Stimulated activated CD4-positive, alpha-beta T cell treated with anti-CD3 and anti-CD28 coated beads, Interleukin-2, amount 100 ng/mL, for 24 hours (primary cell): ENCODE results near the gene WDR93.

Experiments
- DNase-seq, 2 donors: peaks; one replicate each; pipeline ENCODE4 v3.0.0-alpha.2; 2020

Gene WDR93

DNA sequence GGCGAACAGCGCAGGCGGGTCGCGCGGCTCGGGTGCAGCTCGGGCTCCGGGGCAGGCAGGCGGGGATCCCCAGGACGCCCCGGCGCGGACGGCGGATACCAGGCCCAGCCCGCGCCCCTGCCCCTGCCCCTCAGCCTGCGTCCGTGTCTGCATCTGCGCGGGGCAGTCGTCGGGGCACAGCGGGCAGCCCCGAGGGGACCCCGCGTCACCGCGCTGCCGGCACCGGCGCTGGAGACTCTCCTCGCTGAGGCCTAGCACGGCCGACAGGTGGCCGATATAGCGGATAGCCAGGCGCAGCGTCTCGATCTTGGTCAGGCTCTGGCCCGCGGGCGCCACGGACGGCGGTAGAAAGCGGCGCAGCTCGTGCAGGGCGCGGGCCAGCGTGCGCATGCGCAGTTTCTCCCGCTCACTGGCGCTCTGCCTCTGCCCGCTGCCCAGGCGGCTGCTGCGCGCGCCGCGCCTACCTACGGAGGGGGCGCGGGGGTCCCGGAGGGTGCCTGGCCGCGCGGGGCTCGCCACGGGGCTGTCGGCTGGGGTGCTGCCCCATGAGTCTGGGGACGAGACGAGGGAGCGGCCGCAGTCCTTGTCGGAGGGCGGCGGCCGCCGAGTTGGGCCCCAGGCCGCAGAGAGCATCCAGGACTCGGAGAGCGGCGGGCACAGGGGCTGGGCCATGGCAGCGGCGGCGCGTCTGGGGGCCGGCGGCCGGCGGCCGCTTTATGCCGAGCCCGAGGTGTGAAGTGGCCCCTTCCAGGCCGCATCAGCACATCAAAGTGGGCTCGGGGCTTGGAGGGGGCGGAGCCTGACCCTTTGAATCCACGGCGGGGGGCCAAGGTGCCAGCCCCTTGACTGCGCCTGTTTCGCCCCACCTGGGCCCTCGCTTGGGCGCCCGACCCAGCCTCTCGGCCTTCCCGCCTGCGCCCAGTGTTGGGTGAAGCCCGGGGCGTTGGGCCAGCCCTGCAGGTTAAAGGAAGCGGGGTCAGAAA, 60.2 kb downstream of the WDR93 start, which contains the start of gene MESP1:
Gene MESP1, minus strand, starts transcription at position 690 of the 983 bp plus-strand sequence. Its CDS starts 18 bp downstream, at position 672.
- peak; percentile 84 to 89 for DNase-seq

DNA sequence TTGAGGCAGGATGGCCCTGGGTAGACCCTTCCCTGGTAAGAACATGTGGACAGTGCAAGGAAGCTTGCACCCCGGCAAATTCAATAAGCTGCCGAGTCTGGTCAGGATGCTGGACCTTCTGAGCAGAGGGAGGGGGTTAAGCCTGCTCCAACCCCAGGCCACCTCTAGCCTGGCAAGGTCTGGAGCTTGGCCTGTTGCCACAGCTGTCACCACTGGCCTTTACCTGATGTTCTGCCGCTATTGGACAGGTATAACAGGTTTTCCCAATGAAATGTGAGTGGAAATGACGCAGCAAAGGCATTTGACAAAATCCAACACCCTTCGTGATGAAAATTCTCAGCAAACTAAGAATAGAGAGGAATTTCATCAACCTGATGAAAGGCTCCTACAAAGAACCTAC, 61.1 kb downstream of the WDR93 start:
- no peak for DNase-seq

DNA sequence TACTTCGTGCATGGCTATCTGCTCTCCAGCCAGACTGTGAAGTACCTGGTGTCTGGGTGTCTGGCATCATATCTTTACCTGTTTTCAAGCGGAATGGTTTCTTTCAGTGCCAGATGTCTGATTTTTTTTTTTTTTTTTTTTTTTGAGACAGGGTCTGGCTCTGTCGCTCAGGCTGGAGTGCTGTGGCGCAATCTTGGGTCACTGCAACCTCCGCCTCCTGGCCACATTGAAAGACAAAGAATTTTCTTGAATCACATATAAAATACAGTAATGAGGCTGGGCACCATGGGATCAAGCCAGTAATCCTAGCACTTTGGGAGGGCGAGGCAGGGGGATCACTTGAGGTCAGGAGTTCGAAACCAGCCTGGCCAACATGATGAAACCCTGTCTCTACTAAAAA, 63.2 kb downstream of the WDR93 start:
- no peak for DNase-seq

DNA sequence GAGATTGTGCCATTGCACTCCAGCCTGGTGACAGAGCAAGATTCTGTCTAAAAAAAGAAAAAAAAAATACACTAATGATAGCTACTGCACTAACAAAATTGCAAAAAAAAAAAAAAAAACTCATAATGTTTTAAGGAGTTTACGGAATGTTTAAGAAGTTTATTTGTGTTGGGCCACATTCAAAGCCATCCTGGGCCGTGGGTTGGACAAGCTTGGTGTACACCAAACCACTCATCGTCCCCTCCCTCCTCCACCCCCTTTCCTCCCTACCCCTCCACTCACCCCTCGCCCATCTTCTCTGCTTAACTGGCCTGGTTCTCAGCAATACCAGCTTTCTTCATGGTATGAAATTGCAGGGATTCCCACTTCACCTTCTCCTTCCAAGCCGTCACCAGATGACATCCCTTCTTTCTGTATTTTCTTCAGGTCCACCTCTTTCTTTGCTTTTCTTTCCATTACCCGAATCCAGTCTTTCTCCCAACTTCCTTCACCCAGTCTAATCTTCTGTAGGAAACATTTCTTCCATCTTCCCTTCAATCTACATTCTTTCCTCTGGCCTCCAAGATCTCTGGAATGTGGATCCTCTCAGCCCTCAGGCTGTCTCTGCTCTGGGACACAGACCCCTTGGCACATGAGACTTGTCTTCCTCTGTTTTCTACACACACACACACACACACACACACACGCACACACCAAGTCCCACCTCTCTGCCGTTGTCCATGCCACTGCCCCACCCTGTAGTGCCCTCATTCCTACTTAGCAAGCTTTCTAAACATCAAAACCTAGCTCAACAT, 63.9 kb downstream of the WDR93 start:
- no peak for DNase-seq

DNA sequence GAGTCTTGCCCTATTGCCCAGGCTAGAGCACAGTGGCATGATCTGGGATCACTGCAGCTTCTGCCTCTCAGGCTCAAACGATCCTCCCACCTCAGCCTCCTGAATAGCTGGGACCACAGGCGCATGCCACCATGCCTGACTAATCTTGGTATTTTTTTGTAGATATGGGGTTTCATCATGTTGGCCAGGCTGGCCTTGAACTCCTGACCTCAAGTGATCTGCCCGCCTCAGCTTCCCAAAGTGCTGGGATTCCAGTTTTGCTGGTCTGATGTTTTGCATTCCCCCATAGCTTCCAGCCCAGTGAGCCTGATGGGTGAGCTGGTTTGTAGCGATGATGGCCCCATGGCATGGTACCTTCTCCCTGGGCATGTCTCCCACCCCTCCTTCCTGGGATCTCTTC, 65.1 kb downstream of the WDR93 start:
- no peak for DNase-seq

DNA sequence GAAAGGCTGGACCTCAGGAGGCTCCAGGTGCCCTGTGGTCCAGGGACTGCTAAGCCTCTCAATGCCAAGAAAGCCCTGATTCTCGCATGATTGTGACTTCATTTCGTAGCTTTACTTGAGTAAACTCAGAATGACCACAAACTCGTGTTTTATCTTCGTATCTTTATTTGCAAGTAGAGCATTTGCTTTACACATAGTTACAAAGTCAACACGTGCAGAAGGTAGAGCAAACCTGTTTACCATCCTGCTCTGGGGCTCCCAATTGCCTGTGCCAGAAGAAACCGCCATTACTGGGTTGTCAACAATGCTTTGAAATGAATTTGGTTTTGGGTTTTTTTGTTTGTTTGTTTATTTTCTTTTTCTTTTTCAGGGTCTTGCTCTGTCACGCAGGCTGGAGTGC, 66.3 kb downstream of the WDR93 start:
- no peak for DNase-seq

DNA sequence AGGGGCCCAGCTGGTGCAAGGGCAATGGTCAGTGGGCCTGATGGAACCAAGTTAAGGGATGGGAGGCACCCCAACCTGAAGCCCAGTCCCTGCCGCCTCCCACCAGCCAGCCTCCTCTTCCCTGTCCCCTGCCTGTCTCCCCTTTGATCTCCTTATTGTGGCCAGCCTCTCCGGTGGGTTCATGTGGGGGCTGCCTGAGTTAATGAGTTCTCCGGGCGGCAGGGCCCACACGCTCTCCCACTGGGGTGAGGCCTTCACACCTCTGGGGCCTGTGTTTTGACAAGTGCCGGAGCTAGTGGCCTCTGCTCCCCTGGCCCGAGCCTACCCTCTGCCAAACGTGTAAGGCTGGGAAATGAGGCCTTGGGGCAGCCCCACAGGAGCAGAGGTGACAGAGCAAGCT, 67.7 kb downstream of the WDR93 start:
- DNase-seq = no peak

DNA sequence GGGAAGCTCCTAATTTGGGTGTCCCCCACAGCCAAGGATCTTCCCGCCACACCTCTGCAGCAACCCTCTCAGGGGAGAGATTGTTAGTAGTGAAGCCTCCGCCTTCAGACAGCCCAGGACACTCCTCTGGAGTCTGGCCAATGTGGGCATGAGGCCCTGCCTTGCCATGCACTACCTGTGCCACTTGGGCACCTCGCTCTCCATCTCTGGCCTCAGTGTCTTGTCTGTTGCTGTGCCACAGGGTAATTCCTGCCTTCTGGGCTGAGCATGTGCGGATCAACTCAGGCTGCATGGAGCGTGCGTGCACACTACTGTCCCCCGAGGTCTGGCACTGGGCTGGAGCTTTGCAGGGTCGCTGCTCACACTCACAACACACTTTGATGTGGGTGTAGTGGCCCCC, 68.4 kb downstream of the WDR93 start:
- no peak for DNase-seq

DNA sequence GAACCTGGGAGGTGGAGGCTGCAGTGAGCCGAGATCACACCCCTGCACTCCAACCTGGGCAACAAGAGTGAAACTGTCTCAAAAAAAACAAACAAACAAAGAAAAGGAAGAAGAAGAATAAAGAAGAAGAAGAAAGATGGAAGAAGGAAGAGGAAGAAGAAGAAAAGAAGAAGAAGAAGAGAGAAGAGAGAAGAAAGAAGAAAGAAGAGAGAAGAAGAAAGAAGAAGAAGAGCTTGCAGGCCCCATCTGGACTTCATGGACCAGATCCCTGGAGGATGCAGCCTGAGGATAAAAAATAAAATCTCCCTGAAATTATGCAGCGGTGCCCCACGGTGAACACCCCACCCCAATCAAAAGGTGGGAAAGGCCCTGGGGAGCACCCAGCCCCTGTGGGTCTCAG, 69.2 kb downstream of the WDR93 start:
- DNase-seq = no peak

DNA sequence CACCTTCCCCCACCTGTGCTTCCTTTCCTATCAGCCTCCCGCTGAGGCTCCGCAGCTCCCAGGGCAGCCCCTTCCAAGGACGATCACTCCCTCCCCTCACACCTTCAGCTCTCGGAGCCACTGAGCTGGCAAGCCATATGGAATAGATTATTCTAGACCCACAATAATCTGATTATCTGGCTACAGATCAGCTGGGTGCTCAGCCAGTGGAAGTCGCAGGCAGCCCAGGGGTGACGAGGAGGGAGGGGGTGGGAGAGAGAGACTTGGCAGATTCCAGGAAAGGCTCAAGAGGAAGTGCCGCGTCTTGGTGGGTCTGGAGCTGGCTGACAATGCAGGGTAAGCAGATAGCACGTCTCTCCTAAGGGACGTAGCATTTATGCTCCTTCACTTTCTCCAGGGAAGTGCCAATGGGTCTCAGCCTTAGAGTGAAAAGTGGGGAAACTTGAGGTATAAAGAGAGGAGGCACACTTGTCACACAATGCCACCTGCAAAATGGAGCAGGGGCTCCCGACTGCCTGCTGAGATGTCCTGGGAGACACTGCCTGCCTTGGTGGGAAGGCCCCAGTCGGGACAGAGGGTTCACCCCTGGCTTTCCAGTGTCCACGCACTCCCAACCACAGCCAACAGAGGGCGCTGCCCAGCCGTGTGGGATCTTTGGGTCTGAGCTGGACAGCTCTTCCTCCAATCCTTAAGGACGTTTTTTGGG, 69.8 kb downstream of the WDR93 start:
- peak; percentile 80 to 83 for DNase-seq

DNA sequence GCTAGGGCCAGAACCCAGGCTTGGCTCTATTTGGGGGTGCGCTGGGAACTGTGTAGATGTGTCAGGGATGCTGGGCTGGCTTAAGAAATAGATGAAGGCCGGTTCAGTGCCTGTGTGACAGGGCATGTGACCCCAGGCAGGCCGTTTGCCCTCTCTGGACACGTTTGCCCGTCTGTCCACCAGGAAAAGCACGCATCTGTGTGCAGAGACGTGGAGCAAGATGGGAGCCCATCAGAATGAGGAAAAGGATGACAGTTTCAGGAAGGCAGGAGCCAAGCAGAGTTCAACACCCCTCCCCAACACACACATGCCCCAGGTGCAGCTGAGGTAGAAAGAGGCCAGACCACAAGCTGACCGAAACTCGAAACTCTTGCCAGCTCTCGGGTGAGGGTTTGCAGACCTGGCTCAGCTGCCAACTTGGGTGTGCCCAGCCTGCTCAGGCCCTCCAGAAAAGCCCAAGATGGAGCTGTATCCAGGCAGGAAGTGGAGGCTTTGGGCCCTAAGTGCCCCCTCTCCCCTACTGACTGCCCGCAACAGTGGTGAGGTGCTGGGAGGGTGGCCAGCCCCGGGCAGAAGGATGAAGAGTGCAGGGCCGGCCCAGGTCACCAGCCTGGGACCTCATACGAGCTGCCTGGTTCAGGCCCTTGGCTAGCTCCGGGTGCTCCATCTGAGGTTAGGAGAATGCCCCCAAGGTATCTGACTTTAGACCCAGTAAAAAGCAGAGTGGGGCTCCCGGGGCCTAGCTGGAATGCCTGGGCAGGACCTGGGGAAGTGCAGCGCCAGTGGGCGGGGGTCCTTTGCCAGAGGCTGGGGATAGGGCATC, 70.6 kb downstream of the WDR93 start:
- DNase-seq = no peak

DNA sequence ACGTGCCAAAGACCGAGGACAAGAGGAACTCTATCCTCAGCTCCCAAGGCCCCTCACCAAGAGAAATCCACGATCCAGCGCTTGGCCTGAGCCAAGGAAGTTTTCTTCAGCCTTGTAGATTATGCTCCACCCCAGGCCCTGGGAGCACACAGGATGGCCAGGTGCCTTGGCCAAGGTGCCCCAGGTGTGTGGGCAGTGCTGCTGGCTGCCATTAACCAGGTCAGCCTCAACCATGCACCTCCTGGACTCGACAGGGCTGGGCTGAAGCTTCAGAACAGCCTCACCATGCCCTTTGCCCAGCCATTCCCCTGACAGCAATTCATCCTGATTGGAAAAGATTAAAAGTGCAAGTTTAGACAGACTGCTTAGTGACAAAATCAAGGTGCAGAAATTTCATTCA, 71.3 kb downstream of the WDR93 start:
- DNase-seq = no peak

DNA sequence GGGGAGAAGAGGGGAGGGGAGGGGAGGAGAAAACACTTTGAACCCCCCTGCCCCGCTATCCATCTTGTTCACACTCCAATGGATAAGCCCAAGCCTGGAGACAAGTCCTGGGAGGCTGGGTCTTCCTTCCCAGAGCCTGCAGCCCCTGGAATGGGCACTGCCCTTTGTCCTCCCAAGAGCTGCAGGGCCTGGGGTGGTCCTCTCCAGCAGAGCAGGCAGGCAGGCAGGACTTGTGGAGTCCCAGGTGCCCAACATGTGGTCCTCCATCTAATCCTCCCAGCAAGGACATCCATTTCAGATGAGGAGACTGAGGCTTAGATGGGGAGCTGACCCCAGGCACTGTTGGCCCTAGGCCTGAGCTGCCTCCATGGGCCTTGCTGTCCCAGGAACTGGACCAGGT, 75.1 kb downstream of the WDR93 start:
- DNase-seq = no peak

DNA sequence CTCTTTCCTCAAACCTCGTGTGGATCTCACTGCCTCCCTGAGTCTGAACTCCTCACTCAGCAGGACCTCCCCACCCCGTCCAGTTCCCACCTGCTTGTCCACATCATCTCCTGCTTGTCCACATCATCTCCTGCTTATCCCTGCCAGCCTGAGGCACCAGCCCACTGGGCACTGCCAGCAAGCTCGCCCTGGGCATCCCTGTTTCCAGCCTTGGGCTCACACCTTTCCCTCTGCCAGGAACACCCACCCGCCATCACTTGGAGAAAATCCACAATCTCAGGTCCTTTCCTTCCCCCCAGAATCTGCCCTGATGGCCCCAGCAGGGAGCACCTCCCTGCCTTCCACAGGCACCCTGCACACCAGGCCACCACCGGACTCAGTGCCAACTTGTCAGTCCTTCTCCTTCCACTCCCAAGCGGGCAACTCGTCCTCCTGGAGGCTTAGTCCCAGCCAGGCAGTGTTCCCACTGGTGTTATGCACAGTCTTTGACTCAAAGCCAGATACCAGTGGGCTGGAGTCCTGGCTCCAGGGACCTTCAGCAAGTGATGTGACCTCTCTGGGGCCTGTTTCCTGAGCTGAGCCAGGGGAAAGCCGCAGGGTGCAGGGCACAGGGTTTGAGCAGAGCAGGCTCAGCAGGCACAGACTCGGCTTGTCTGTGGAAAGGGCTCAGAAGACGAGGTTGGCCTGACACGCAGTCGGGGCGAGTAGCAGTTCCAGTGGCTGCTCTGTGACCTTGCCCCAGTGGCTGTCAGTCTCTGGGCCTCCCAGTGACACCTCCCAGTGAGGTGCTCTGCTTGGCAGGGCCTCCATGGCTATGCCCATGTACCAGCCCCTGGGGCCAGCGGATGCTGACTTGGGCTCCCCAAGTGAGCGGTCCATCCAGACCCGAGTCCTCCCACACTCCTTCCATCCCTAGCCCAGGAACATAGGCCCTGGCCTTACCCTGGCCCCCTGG, 76.0 kb downstream of the WDR93 start:
- DNase-seq = no peak

DNA sequence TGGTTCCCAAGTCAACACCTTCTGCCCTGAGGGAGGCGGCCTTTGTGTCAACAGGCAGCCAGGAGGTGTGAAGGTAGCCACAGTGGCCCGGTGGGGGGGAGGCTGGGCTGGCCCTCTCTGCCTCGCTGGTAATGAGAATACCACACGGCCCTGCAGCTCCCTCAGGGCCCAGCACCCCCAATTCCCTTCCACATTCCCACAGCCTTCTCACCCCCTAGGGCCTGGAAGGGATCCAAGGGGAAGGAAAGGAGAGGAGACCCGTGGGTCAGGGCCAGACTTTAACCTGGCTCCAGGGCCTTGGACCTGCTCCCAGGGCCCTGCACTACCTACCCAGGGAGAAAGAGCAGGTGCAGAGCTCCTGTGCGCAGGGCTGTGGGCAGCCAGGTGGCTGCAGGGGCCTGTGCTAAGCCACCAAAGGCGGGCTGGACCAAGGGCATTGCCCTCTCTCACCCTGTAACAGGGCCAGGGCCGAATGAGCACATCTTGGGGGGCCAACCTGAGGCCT, 76.9 kb downstream of the WDR93 start:
- no peak for DNase-seq

DNA sequence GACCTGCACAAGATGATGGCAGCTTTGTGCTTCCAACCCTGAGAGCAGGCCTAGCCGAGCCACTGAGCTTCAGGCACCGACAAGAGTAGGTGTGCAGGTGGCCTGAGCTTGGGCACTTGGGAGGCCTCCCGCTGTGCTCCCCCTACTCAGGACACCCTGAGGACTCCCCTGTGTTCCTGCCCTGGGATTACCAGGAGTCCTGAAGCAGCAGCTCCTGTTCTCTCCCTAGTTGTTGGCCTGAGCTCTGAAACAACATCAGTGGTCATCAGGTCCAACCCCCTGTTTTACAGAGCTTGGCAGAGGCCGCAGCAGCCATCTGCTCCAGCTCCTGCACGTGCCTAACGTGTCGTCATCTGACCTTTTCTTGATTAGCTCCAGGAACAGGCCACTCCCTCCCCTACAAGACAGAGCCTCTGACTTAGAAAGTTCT, 77.5 kb downstream of the WDR93 start:
- DNase-seq = no peak

DNA sequence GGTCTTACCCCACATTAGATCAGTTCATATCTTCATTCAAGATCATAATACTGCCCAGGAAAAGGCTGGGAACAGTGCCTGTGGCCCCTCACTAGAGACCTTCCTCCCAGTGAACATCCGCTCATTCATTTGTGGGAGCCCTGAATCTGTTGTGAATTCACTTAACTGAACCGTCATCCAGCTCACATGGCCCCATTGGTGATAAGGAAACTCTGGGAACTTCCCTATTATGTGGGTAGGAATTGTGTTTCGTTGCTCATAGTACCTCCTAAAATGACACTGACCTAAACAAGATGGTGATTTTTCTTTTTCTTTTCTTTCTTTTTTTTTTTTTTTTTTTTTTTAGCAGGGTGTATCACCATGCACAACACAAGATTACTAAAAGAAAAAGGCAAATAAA, 78.8 kb downstream of the WDR93 start:
- DNase-seq = no peak

DNA sequence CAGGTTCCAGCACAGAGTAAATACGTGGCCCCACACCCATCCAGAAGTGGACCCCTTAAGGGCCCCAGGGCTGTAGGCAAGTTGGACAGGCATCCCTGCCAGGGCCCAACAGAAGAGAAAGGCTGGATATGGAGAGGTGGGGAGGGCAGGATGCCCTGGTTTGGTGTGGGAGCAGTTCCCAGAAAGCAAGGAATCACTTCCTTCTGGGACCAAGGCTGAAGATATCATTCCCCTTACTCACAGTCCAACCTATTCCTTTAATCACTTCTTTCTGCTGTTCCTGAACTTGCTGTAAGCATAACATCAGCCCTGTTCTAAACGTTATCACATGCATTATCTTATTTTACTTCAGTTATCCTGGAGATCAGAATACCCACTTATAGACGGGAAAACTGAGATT, 79.4 kb downstream of the WDR93 start:
- DNase-seq = no peak

DNA sequence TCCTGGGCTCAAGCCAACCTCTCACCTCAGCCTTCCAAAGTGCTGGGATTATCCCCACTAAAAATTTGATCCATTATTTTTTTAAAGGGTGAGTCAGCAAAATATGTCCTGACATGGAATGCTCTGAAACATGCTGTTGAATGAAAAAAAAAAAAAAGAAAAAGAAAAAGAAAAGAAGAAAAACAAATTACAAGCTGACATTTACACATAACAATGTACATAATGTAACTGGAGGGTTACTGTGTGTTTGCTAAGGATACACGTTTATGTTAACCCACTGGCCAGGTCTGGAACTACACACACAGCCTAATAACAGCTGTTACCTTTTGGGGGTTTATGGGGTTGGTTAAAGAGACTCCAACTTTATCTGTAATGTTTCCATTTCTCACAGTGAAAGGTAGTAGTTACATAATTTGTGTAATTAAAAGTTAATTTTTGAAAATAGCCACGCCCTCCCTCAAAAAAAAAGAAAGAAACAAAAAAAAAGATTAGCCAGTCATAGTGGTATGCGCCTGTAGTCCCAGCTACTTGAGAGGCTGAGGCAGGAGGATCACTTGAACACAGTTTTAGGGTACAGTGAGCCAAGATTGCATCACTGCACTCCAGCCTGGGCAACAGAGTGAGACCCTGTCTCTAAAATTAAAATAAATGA, 82.4 kb downstream of the WDR93 start:
- no peak for DNase-seq

DNA sequence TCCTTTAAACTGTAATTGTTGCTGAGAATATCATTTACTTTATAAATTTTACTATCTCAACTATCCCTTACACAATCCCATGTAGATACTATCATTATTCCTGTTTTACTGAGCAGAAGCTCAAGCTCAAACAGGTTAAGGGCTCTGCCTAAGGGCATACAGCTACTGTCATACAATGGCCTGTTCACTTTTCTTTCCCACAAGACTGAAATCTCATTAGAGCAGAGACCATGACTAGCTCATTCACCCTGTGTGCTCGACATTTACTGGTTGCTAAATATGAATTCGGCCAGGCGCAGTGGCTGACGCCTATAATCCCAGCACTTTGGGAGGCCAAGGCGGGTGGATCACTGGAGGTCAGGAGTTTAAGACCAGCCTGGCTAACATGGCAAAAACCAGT, 83.9 kb downstream of the WDR93 start:
- no peak for DNase-seq
